ENCODE measurements around the gene HMG20A.

HMG20A gene

DNA sequence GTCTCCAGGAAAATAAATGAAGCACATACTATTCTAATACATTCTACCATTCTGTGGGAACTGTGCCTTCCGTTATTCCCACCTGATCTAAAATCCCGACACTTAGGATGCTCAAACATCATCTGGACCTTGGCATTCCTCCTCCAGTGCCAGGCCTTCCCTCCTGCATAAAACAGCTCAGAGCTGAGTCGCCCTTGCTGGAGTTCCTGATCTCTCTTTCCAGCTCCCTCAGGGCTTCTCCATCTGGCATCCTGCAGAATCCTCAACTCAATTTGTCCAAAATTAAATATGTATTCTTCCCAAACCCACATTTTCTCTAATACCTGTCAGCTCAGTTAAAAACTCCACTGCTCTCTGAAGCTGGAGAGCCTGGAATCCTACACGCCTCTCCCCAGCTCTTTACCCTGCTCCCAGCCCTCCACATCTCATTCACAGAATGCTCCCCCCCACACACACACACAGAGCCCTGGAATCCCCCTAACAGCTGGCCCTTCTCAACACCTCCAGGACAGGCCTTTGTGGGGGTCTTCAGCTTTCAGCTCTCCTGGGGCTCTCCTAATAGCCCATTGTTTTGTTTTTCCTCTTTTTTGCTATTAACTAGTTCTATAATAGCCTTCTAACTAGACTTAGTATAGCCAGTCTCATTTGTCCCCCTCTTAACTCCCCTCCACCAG is 78.5 kb downstream of the HMG20A start:
- Histone ChIP-seq H3K9me3 (ENCODE audit: insufficient read depth, low read length) (no peaks in the 10 kb centered on the region), H3K36me3 (ENCODE audit: insufficient read depth, insufficient read length, low read length) (no peaks in the 10 kb centered on the region), H3K9ac (ENCODE audit: insufficient read length, low read depth) (no peak overlapping the region), H3K27me3 (ENCODE audit: insufficient read depth, insufficient read length) (no peaks in the 10 kb centered on the region), H3K4me1 (ENCODE audit: insufficient read depth, insufficient read length) (peaks cover 13% of the 10 kb centered on the region), H3K4me3 (ENCODE audit: insufficient read length, low read depth) (no peak overlapping the region)
- TF ChIP-seq ZNF274 (IDR thresholded peaks at IDR 0.05; ENCODE audit: low read depth, low read length), result no peak
- no peak for TF ChIP-seq YY1 (IDR thresholded peaks at IDR 0.05; ENCODE audit: insufficient read depth, insufficient read length)
- no peak for TF ChIP-seq SUZ12 (IDR thresholded peaks at IDR 0.05; ENCODE audit: extremely low read depth, insufficient read depth, insufficient read length)
- DNase-seq (ENCODE audit: low read depth, low spot score), result no peak

DNA sequence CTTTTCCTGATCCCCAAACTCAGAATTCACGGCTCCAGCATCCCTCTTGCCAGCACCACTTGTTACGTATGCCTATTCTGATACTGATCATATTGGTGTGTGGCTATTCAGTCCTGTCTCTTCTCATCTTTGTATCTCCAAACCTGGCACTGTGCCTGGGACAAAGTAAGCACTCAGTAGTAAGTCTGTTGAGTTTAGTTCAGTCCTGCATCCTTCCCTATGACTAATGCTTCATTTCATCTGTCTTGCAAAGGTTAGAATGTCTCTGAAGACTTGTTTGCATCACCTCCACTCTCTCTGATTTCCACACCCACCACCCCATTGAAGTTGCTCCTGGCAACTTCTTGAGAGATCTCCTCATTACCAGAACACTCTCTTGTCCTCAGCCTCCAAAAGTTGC is 80.3 kb downstream of the HMG20A start:
- TF ChIP-seq ZNF274 (IDR thresholded peaks at IDR 0.05; ENCODE audit: low read depth, low read length), result no peak
- no peak for TF ChIP-seq YY1 (IDR thresholded peaks at IDR 0.05; ENCODE audit: insufficient read depth, insufficient read length)
- no peak for TF ChIP-seq SUZ12 (IDR thresholded peaks at IDR 0.05; ENCODE audit: extremely low read depth, insufficient read depth, insufficient read length)
- no peak for DNase-seq (ENCODE audit: low read depth, low spot score)
- Histone ChIP-seq H3K36me3 (ENCODE audit: insufficient read depth, insufficient read length, low read length) (no peaks in the 10 kb centered on the region), H3K9me3 (ENCODE audit: insufficient read depth, low read length) (no peaks in the 10 kb centered on the region), H3K4me3 (ENCODE audit: insufficient read length, low read depth) (no peak overlapping the region), H3K4me1 (ENCODE audit: insufficient read depth, insufficient read length) (peaks cover 9% of the 10 kb centered on the region), H3K9ac (ENCODE audit: insufficient read length, low read depth) (no peak overlapping the region), H3K27me3 (ENCODE audit: insufficient read depth, insufficient read length) (no peaks in the 10 kb centered on the region)

DNA sequence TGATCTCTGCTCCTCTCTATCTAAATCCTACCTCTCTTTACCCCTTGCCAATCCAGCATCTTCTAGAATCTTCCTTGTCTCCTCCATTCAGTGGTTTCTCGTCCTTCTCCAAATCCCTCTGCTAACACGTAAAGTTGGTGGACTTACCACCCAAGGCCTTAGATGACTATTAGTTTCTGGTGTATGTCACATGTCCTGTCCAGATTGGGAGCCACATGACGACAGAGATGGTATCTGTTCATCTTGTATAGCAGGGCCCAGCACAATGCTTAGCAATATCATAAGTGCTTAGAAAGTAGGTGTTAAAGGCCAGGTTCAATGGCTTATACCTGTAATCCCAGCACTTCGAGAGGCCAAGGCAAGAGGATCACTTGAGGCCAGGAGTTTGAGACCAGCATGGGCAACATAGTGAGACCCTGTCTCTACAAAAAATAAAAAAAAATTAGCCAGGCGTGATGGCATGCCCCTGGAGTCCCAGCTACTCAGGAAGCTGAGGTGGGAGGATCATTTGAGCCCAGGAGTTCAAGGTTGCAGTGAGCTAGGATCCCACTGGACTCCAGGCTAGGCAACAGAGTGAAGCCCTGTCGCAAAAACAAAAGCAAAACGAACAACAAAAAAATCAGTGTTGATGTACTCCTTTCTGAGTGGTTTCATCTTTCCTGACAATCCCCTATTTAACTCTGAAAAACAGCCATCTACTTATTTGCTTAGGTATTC is 81.8 kb downstream of the HMG20A start:
- Histone ChIP-seq H3K27me3 (ENCODE audit: insufficient read depth, insufficient read length) (no peaks in the 10 kb centered on the region), H3K4me3 (ENCODE audit: insufficient read length, low read depth) (no peak overlapping the region), H3K4me1 (ENCODE audit: insufficient read depth, insufficient read length) (peaks cover 12% of the 10 kb centered on the region), H3K9me3 (ENCODE audit: insufficient read depth, low read length) (no peaks in the 10 kb centered on the region), H3K36me3 (ENCODE audit: insufficient read depth, insufficient read length, low read length) (no peaks in the 10 kb centered on the region), H3K9ac (ENCODE audit: insufficient read length, low read depth) (no peak overlapping the region)
- DNase-seq (ENCODE audit: low read depth, low spot score), result no peak
- TF ChIP-seq YY1 (IDR thresholded peaks at IDR 0.05; ENCODE audit: insufficient read depth, insufficient read length), result no peak
- TF ChIP-seq SUZ12 (IDR thresholded peaks at IDR 0.05; ENCODE audit: extremely low read depth, insufficient read depth, insufficient read length), result no peak
- TF ChIP-seq ZNF274 (IDR thresholded peaks at IDR 0.05; ENCODE audit: low read depth, low read length), result no peak

DNA sequence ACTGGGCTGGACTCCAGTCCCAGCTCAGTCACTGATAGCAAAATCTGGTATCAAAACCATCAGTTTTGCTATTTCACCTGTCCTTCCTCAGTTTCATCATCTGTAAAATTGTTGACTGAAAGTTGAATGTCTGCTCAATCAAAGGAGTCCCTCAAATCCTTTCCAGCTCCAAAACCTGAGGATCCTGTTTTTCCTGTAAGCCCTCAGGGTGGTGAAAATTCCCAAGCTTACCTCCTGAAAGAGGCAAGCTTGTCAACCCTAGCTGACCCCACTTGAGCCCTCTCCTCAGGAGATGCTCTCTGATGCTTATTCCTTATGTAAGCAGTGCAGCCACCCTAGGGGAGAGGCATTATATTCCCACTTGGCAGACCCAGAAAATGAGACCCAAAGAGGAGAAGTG is 82.6 kb downstream of the HMG20A start:
- TF ChIP-seq ZNF274 (IDR thresholded peaks at IDR 0.05; ENCODE audit: low read depth, low read length) (no peak), YY1 (IDR thresholded peaks at IDR 0.05; ENCODE audit: insufficient read depth, insufficient read length) (no peak), SUZ12 (IDR thresholded peaks at IDR 0.05; ENCODE audit: extremely low read depth, insufficient read depth, insufficient read length) (no peak)
- Histone ChIP-seq H3K27me3 (ENCODE audit: insufficient read depth, insufficient read length) (no peaks in the 10 kb centered on the region), H3K4me1 (ENCODE audit: insufficient read depth, insufficient read length) (peaks cover 14% of the 10 kb centered on the region), H3K9me3 (ENCODE audit: insufficient read depth, low read length) (no peaks in the 10 kb centered on the region), H3K9ac (ENCODE audit: insufficient read length, low read depth) (no peak overlapping the region), H3K36me3 (ENCODE audit: insufficient read depth, insufficient read length, low read length) (no peaks in the 10 kb centered on the region), H3K4me3 (ENCODE audit: insufficient read length, low read depth) (no peak overlapping the region)
- DNase-seq (ENCODE audit: low read depth, low spot score), result no peak

DNA sequence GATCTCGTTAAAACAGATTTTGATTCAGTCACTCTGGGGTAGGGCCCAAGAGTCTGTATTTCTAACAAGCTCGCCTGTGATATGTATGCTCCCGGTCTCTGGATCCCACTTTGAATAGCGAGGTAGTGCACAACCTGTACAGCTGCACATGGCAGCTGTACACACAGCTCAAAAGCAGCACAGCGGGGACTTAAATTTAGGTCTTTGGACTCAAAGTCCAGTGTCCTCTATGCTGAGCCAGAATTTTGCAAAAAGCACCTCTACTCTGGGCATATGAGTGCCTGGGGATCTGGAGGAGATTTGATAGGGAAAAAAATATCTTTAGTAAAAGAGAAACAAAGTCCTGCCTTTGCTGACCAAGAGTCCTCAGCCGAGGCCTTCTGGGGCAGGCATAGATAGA is 83.1 kb downstream of the HMG20A start:
- H3K9me3 ChIP-seq (ENCODE audit: insufficient read depth, low read length), result no peaks in the 10 kb centered on the region
- no peak overlapping the region for H3K9ac ChIP-seq (ENCODE audit: insufficient read length, low read depth)
- no peak for DNase-seq (ENCODE audit: low read depth, low spot score)
- no peaks in the 10 kb centered on the region for H3K36me3 ChIP-seq (ENCODE audit: insufficient read depth, insufficient read length, low read length)
- no peak for TF ChIP-seq YY1 (IDR thresholded peaks at IDR 0.05; ENCODE audit: insufficient read depth, insufficient read length)
- TF ChIP-seq SUZ12 (IDR thresholded peaks at IDR 0.05; ENCODE audit: extremely low read depth, insufficient read depth, insufficient read length), result no peak
- no peak for TF ChIP-seq ZNF274 (IDR thresholded peaks at IDR 0.05; ENCODE audit: low read depth, low read length)
- no peaks in the 10 kb centered on the region for H3K27me3 ChIP-seq (ENCODE audit: insufficient read depth, insufficient read length)
- H3K4me1 ChIP-seq (ENCODE audit: insufficient read depth, insufficient read length), result peaks cover 15% of the 10 kb centered on the region
- H3K4me3 ChIP-seq (ENCODE audit: insufficient read length, low read depth), result no peak overlapping the region

DNA sequence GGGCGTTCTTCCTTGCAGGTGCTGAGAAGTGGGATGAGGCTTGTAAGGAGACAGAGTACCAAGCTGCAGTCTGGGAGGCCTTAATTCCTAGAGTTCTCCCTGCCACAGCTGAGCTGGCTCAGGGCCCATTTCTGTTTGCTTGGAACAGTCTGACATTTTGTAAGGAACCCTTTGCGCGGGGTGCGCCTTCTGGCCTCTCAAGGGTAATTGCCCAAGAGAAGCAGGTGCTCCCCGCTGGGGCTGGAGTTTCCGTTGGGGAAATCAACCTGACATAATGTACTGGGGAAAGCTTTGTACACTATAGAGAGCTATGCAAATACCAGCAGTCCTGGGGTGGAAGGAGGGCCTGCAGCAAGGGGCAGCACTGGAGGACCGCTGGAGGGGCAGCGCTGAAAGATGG is 83.6 kb downstream of the HMG20A start:
- Histone ChIP-seq H3K4me1 (ENCODE audit: insufficient read depth, insufficient read length) (peaks cover 21% of the 10 kb centered on the region), H3K4me3 (ENCODE audit: insufficient read length, low read depth) (no peak overlapping the region), H3K36me3 (ENCODE audit: insufficient read depth, insufficient read length, low read length) (no peaks in the 10 kb centered on the region), H3K9ac (ENCODE audit: insufficient read length, low read depth) (no peak overlapping the region), H3K27me3 (ENCODE audit: insufficient read depth, insufficient read length) (no peaks in the 10 kb centered on the region), H3K9me3 (ENCODE audit: insufficient read depth, low read length) (no peaks in the 10 kb centered on the region)
- DNase-seq (ENCODE audit: low read depth, low spot score), result no peak
- TF ChIP-seq YY1 (IDR thresholded peaks at IDR 0.05; ENCODE audit: insufficient read depth, insufficient read length), result no peak

DNA sequence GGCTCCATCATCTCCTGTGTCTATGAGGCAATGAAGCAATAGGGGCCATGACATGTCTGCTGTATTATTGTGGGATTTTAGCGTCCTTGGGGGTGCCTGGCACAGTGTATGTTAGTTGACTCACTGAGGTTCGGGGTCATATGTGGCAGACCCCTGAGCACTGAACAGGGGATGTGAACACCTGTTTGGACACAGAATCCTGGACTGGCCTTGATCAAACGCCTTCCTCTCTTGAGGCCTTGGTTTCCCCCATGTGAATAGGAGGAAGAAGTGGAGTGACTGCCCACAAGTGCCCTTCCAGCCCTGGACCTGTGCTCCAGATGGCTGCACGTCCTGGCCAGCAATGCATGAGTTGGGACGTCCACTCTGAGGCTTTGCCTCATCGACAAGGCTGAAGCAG is 84.2 kb downstream of the HMG20A start:
- peaks cover 22% of the 10 kb centered on the region for H3K4me1 ChIP-seq (ENCODE audit: insufficient read depth, insufficient read length)
- no peak overlapping the region for H3K9ac ChIP-seq (ENCODE audit: insufficient read length, low read depth)
- H3K9me3 ChIP-seq (ENCODE audit: insufficient read depth, low read length), result no peaks in the 10 kb centered on the region
- DNase-seq (ENCODE audit: low read depth, low spot score), result no peak
- H3K27me3 ChIP-seq (ENCODE audit: insufficient read depth, insufficient read length), result no peaks in the 10 kb centered on the region
- no peaks in the 10 kb centered on the region for H3K36me3 ChIP-seq (ENCODE audit: insufficient read depth, insufficient read length, low read length)
- TF ChIP-seq SUZ12 (IDR thresholded peaks at IDR 0.05; ENCODE audit: extremely low read depth, insufficient read depth, insufficient read length) (no peak), YY1 (IDR thresholded peaks at IDR 0.05; ENCODE audit: insufficient read depth, insufficient read length) (no peak), ZNF274 (IDR thresholded peaks at IDR 0.05; ENCODE audit: low read depth, low read length) (no peak)
- H3K4me3 ChIP-seq (ENCODE audit: insufficient read length, low read depth), result no peak overlapping the region
